GM18499 (cell line): ENCODE results near the gene MAX.
"Not testable (repeated sequence)": the region's sequence is repeated elsewhere in the genome, so short reads cannot be mapped to it uniquely, and the experiment has no call there.

Experiments used
- ATAC-seq: cut with Tn5 transposase; IDR thresholded peaks from one replicate; pipeline ENCODE4 v1.9.1; 2021; ENCODE audit warnings: moderate number of reproducible peaks; ENCODE audit not compliant: insufficient read depth, unreplicated experiment

MAX gene

GRCh38 chr14:65041434-65041915 is 60.8 kb downstream of the MAX start:
- no peak for ATAC-seq

GRCh38 chr14:65040666-65041433 is 61.5 kb downstream of the MAX start:
- no peak for ATAC-seq

GRCh38 chr14:65038966-65039365 is 63.4 kb downstream of the MAX start:
- ATAC-seq, result no peak

- ATAC-seq, result no peak
Observed at GRCh38 chr14:65035049-65035448, 67.3 kb downstream of the MAX start.

- ATAC-seq, result no peak
Observed at GRCh38 chr14:65034021-65034420, 68.3 kb downstream of the MAX start.

GRCh38 chr14:65033181-65033580 is 69.1 kb downstream of the MAX start:
- no peak for ATAC-seq

- no peak for ATAC-seq
Observed at GRCh38 chr14:65032319-65032718, 70.0 kb downstream of the MAX start.

- ATAC-seq, result not testable (repeated sequence)
Observed at GRCh38 chr14:65031321-65031720, 71.0 kb downstream of the MAX start.

GRCh38 chr14:65028937-65029336 is 73.4 kb downstream of the MAX start:
- no peak for ATAC-seq

GRCh38 chr14:65027127-65027799 is 75.1 kb downstream of the MAX start:
- ATAC-seq, result no peak

- ATAC-seq, result no peak
Observed at GRCh38 chr14:65026526-65026925, 75.8 kb downstream of the MAX start.

GRCh38 chr14:65025818-65026217 is 76.5 kb downstream of the MAX start:
- no peak for ATAC-seq
